HG02943 (cell line): ENCODE results near the gene YY1.
"Not testable (repeated sequence)": the region's sequence is repeated elsewhere in the genome, so short reads cannot be mapped to it uniquely, and the experiment has no call there.

ENCODE experiments used
- ATAC-seq: cut with Tn5 transposase; IDR thresholded peaks from one replicate; pipeline ENCODE4 v1.9.1; 2021; ENCODE audit warnings: mild to moderate bottlenecking, low read depth, moderate library complexity; ENCODE audit not compliant: unreplicated experiment

Gene YY1

DNA sequence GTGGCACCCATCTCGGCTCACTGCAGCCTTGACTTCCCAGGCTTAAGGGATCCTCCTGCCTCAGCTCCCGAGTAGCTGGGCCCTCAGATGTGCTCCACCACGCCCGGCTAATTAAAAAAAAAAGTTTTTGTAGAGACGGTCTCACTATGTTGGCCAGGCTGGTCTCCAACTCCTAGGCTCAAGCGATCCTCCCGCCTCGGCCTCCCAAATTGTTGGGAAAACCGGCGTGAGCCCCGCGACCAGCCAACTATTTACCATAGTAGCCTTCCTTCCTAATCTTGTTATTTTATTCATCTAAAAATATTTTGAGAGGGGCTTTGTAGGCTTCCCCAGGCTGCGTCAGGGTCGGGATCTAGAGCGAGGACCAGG lies 25.4 kb upstream of the YY1 start:
- no peak for ATAC-seq

DNA sequence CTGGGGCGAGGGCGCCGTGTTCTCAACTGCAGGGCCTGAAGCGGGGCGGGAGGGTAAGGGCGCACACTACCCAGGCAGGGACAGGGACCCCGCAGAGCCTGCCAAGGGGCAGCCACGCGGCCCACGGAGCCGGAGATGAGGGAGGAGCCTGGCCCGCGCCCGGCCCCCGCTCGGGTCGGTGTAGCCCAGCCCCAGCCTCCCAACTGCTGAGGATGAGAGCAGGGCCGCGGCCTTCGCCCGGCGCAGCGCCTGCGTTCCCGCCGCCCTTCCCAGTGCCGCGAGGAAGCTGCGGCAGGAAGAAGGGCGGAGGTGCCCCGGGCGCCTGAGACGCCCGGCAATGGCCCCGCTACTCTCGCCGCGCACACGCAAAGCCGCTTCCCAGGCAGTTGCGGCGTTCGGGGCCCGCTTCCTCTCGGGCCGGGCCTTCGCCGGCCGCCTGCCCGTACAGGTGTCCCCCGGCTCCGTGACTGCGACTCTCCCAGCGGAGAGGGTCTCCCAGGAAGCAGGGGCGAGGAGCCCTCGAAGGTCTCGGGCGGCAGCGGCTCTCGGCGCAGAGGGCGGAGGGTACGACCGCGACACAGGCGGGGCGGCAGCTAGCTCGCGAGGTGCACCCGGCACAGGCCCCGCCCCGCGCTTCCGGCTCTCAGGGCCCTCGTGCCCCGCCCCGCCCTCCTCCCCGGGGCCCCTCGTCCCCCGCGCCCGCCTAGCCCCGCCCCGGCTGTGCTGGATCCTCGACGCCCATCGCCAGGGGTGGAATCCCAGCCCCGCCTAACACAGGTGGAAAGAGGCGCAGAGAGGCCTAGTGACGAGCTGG lies 24.8 kb upstream of the YY1 start:
- ATAC-seq, result peak; percentile 87

DNA sequence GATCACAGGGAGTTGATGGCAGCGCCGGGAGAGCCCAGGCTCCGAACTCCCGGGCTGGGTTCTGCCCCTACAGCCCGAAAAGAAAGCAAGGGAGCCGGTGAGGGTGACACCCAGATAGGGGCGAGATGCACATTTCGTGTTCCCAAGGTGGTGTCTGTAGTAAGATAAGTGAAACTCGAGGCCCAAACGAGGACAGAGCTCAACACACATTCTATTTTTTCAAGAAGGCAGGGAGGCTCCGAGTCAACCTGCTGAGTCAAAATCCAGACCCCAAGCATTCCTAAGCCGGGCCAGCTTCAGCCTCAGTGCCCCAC lies 24.2 kb upstream of the YY1 start:
- peak; percentile 16 for ATAC-seq

DNA sequence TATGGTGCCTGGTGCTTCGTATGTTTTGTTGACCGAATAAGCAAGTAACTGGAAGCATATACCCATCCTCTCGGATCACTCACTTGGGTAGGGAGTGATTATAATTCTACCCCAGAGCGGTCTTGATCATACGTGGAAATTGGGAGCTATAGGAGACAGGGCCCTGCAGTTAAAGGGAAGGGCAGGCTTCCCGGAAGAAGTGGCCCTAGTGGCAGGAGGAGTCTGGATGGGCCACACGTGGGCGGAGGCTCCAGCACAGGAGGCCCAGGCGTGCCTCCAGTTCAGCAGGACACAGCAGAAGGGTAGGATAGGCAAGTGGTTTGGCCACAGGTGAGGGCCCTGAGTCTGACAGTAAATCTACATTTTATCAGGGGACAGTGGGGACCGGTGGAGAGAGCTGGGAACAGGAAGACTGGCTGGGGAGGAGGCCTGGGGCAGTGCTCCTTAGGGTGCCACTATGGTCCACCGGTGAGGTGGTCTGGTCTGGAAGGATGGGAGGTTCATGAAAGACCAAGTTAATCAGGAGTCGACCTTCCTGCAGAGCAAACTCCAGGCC lies 23.5 kb upstream of the YY1 start:
- no peak for ATAC-seq

DNA sequence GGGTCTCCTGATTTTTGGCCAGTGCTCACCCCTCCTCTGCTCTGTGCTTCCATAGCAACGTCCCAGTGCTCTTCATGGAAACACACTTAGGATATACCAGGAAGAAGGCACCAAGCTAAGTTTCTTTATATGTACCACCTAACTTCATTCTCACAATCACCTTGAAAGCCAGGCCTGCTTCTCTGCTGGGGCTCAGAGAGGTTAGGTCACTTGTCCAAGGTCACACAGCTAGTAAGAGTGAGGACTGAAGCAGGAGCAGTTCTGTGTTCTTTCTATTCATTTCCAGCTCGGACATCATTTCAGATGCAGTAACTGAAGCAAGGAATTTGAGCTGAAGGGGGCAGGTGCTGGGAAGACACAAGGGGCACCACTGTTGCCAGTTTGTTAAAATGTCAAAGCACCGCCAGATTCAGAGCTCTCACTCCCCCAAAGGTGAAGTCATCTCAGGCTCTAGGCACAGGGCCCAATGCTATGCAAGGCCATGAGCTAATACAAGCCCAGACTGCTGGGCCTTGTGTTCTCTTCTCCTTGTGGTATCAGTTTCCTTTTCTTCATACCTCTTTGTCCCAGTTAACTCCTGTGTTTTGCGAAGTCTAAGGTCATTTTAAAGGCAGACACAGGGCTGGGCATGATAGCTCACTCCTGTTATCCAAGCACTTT lies 19.7 kb upstream of the YY1 start:
- no peak for ATAC-seq

DNA sequence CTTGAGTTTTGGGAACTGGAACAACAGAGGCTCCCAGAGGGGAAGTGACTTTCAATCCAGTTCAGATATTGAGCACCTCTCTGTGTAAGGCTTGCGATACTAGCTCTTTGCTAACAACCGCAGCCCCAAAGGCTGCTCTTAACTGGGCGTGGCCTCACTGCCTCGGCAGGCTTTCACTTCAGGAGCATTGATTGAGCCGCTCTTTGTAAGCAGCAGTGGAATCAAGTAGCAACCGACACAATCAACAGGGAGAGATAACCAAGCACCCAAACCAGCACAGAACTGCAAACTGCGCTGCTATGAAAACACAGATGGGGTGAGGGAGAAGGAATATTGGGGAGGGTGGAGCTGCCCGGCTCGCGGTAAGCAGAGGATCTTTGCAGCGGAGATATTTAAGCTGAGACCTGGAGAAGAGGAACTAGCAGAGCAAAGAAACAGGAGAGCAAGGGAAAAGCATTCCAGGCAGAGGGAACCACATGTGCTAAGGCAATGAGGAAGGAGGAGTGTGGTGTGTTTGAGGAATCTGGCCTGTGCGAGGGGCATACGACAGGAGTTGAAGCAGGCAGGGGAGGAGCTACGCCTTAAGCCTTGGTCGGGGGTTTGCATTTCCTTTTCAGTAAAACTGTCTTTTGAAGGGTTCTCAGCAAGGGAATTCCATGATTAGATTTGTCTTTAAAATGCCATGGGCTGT lies 17.3 kb upstream of the YY1 start:
- ATAC-seq, result peak; percentile 95

DNA sequence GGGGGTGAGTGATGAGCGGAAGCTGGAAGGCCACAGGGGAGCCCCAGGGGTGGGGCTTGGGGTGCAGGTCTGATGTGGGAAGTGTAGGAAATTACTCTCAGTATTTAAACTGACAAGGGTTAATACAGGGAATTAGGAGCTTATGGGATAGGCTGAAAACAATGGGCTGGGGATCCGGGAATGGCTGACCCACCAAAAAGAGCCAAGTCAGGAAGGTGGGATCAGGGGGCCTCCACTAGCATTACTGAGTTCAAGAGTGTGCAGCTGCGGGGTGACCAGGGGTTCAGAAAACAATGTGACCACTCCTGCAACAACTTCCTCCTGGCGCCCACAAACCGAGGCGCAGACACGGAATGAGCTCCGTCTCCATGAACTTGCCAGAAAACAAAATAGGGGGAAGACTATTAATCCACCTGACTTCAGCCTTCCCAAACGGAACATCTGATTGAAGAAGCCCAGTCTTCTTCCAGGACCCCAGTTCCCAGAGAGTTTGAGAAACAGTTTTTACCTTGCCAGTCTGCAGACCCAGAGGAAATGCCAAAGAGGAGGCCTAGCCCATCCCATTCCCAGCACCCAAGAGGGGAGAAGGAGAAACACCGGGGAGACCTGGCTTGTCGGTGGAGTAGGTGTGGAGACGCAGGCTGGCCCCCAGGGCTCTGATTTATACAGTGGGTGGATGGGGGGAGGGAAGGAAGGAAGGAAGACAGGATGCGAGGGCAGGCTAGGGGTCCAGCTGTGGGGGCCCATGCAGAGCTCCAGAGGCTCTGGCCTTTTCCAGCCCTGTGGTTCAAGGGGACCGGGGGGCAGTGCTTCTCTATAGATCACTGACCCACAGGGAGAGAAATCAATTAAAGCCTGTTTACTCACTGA lies 16.5 kb upstream of the YY1 start:
- no peak for ATAC-seq

DNA sequence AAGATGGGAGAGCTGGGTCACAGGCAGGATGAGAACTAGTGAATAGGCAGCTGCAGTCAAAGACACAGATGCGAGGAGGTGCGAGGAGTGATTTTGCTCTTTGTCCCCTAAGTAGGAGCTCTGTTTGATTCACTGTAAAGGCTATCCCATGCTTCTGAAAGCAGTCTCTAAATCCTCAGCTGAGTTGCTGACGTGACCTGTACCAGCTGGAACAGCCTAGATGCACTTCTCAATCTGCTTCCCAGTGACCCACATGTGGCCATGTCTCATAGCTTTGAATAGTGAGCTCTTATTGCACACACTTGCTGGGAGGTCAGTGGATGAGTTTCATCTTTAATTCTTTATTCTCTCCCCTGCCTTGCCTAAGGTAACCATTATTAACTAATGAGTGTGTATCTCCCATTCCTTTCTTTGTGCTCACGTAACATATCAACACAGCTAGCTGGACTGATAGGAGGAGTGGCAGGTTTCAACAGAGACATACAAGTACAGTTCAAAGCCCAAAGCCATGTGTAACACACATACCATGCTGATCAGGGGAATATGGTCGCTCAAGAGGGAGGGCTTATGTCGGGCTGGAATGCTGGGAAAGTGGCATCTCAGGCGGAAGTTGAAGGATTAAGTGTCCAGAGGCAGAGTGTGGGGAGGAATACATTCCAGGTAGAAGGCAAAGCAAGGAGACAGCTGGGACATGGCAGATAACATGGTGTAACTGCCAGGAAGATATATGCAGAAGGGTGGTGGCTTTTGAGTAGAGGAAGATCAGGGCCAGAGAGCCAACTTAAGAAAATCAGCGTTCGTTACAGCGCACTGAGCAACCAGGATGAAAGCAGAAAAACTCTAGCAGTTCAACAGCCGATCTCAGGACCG lies 15.4 kb upstream of the YY1 start:
- no peak for ATAC-seq

DNA sequence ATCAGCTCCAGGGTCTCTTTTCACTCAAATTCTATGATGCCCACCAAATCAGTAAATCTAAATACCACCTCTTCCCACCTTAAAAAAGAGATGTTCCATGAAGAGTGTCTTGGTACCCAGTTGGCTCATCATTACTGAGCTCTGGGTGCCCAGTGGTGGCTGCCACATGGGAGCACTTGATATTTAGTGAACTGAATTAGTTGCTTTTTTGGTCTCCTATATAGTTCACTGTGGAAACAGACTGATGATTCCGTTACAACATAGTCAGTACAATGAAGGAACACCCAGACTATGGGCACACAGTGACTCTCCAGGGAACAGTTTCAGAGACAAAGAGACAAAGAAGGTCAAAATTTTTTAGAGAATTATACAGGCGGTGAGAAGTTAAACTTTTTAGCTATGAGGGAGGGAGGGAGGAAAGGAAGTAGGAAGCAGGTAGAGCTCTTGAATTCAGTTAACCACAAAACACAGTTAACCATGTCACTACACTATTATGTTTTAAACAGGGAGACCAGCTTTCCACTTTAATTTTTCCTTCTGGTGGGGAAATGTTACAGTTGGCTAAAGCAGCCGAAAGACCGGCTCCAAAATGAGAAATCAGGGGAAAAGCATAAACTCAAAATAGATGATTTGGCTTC lies 14.6 kb upstream of the YY1 start:
- no peak for ATAC-seq

DNA sequence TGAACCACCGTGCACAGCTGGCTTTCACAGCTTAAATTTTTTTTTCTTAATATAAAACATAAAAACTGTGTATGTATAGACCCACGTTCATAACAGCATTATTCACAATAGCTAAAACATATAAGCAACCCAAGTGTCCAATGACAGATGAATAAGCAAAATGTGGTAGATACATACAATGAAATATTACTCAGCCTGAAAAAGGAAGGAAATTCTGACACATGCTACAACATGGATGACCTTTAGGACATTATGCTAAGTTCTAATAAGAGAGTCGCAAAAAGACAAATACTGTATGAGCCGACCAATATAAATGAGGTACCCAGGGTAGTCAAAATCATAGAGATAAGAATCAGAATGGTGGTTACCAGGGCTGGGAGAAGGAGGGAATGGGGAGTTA lies 13.8 kb upstream of the YY1 start:
- no peak for ATAC-seq

DNA sequence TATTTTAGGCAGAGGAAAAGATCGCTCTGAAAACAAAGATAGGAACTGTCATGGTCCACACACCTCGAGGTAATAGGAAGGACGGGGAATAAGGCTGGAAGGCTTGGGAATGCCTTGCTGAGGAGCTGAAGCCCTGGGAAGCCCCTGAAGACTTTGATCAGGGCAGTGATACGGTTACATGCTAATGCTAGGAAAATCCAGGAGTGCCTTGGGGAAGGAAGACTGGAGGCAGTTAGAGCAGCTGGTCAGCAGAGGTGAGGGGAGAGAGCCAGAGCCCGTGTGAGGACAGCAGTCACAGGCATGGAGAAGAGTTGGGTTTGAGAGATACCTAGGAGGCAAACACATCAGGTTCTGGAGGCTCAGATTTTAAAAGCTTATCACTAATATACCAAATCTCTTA lies 8.6 kb upstream of the YY1 start:
- ATAC-seq, result no peak

DNA sequence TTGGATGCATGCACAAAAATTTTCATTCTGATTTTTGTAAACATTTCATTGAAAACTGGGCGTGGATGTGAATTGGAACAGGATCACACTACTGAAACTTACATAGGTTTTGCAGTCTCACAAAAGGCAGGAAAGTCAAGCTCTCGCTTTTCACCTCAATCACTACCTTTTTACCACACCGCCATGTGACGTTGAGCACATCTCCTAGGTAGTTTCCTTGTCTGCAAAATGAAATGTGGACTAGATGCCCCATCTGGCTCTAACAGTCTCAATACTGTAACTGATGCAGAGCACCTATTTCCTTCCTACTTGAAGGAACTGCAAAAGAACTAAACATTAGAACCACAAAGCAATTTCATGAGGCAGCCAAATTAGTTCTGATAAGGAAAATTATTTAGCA lies 4.4 kb upstream of the YY1 start:
- ATAC-seq, result no peak

DNA sequence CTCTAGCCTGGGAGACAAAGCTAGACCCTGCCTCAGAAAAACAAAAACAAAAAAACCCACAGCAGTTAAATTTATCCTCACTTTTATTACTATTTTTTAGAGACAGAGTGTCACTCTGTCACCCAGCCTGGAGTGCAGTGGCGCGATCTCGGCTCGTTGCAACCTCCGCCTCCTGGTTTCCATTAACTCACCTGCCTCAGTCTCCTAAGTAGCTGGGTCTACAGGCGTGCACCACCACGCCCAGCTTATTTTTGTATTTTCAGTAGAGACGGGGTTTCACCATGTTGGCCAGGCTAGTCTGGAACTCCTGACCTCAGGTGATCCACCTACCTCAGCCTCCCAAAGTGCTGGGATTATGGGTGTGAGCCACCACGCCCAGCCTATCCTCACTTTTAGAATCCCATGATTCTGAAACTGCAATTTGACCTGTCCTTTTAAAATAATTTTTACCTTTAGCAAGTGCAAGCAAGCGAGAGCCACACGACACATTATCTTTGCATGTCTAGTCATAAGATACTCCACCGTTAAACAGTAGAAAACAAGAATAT lies 2.6 kb upstream of the YY1 start:
- not testable (repeated sequence) for ATAC-seq

DNA sequence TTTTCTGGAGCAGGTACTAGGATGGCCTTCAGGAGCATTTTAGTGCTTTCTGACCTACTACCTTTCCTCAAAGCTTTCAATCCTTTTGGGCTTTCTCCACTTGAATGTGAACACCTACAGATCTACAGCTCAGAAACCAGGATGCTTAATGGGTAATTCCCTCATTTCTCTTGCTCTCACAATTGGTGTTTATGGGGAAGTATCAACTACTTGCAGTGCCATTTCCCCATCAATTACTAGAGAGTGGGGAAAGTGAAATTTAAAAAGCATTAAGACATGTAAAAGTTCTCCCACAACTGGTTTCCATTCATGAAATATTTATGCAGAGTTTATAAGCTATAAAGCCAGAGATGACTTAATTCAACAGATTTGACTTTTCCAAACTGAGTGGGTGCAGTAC lies 2.1 kb upstream of the YY1 start:
- no peak for ATAC-seq

DNA sequence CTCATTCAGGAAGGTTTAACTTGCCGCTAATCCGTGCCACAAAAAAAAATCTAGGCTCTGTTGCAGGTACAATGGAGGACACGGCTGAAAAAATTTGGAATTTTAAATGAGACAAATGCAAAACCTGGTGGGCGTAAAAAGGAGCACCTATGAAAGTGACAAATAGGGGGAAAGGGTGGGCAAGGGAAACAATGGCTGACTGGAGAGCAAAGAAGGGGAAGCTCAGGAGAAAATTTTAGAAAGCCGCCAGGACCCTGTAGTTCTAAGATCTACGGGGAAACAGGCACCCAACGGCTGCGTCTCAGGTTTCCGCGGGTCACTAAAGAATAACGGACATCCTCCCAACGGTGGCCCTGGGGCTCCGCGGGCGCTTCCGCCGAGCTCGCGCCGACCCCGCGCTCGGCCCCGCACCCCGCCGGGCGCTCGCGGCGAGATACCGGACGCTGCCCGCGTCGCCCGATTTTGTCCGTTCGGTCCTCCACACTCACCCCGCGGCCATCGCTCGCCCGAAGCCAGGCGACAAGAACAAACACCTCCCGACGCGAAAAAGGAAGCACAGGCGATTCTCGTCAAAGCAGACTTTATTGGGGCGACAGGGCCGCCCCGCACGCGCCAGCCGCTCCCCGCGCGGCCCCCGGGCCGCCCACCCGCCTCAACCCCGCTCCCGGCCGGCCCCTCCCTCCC lies 1.1 kb upstream of the YY1 start:
- ATAC-seq, result no peak

DNA sequence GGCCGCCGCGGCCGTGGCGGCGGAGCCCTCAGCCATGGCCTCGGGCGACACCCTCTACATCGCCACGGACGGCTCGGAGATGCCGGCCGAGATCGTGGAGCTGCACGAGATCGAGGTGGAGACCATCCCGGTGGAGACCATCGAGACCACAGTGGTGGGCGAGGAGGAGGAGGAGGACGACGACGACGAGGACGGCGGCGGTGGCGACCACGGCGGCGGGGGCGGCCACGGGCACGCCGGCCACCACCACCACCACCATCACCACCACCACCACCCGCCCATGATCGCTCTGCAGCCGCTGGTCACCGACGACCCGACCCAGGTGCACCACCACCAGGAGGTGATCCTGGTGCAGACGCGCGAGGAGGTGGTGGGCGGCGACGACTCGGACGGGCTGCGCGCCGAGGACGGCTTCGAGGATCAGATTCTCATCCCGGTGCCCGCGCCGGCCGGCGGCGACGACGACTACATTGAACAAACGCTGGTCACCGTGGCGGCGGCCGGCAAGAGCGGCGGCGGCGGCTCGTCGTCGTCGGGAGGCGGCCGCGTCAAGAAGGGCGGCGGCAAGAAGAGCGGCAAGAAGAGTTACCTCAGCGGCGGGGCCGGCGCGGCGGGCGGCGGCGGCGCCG lies 381 bp downstream of the YY1 start:
- peak; percentile 1 for ATAC-seq

DNA sequence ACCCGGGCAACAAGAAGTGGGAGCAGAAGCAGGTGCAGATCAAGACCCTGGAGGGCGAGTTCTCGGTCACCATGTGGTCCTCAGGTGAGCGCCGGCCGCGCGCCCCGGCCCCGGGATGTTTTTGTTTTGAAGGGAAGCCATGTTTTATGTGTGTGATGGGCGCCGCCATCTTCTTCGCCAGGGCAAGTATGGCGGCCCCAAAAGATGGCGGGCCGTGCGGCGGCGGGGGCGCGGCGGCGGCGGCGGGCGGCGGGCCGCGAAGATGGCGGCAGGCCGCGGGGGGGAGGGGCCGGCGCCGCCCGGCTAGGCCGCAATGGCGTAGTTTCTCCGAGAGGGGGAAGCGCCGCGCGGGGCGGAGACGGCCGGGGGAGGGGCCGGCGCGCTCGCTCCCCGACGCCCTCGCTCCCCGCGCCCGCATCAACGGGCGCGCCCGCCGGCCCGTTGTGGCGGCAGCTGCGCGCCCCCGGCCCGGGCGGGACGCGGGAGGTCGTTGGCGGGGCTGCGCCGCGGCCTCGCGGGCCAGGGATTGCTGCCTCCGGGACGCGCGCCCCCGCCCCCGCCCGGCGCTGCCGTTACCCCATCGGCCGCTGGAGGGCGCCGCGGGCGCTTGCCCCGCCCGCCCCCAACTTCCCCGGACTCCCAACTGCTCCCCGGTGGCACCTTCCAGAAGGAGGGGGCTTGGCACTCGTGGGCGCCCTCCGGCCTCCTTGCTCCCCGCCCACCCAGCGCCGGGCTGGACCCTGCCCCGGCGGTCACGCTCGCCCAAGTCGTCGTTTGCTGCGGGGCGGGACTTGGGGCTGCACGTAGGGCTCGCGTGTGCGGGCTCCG lies 1.1 kb downstream of the YY1 start:
- peak; percentile 39 for ATAC-seq
